ENCODE data around the gene SLC12A3. TPM values are rescaled to one million over a fixed set of nuclear protein-coding genes. Genes with fewer than 3 reads are reported as not detected.

SLC12A3 gene
- polyA plus RNA-seq, 2 of the 4 experiments (the other 2 are of a cell fraction) = 0.08 to 0.09 TPM

DNA sequence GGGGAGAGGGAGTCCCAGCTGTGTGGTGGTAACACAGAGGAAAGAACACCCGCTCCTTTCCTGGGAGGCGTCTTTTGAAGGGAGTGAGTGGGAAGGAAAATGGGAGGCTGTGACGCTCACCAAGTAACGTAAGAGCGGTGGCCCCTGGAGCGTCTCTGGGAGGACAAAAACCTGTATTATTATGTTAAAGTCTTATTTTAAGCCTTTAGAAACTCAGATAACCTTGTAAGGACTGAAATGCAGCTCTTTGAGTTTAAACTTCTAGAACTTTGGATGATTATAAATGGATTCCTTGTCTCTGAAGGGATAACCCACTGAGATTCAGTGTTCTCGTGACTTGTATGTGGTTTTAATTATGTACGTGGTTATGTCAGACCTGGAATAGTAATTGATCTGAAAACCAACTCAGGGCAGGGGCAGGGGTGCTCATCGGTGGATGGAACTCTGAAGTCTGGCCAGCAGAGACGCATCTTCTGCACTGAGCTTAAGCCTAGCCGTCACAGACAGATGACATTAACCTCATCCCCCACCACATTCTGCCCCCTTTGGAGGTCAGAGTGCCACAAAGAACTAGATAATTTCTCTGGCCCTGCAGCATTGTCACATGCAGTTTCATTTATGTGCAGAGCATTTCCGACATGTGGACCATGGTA is 41.8 kb upstream of the SLC12A3 start:
- FAIRE-seq (no peak), DNase-seq (ENCODE audit: low read depth in 1 of 2, low spot score in 1 of 2) (no peak), ATAC-seq (no peak)
- WGBS (ENCODE audit: missing lambda C conversion rate) = 94% methylated on average over 12 of the region's 12 CpGs
- Histone ChIP-seq H3K4me3 (no peak overlapping the region), H3K4me2 (no peak overlapping the region), H3K4me1 (peaks cover under 1% of the 10 kb centered on the region; the same call in 2 of the 3 replicates), H3K27ac (no peak overlapping the region), H3K9me3 (no peaks in the 10 kb centered on the region)
- TF ChIP-seq ZFP36 (IDR thresholded peaks at IDR 0.05; ENCODE audit: borderline replicate concordance, partially characterized antibody) (no peak), ESRRA (IDR thresholded peaks at IDR 0.05; ENCODE audit: borderline replicate concordance, low read length) (no peak), HEYL (CRISPR knock-in tag; IDR thresholded peaks at IDR 0.05) (no peak), KDM1A (IDR thresholded peaks at IDR 0.05; ENCODE audit: low read depth) (no peak), RCOR1 (IDR thresholded peaks at IDR 0.05; ENCODE audit: low read depth, low read length) (no peak), HOXB13 (CRISPR knock-in tag; IDR thresholded peaks at IDR 0.05; ENCODE audit: low read depth) (no peak), CBX2 (IDR thresholded peaks at IDR 0.05; ENCODE audit: borderline replicate concordance, low read depth) (no peak), EP300 (IDR thresholded peaks at IDR 0.05) (no peak), TP53 (CRISPR knock-in tag; IDR thresholded peaks at IDR 0.05) (no peak), RAD21 (conservative IDR thresholded peaks at IDR 0.05 in 1 of 2, IDR thresholded peaks at IDR 0.05 in 1 of 2) (no peak), RARB (CRISPR knock-in tag; IDR thresholded peaks at IDR 0.05) (no peak), NPAS2 (CRISPR knock-in tag; IDR thresholded peaks at IDR 0.05; ENCODE audit: borderline replicate concordance) (no peak), TFCP2L1 (CRISPR knock-in tag; IDR thresholded peaks at IDR 0.05) (no peak), FOSL2 (IDR thresholded peaks at IDR 0.05) (no peak), FOSL2 (CRISPR knock-in tag; IDR thresholded peaks at IDR 0.05) (no peak), MYC (IDR thresholded peaks at IDR 0.05; ENCODE audit: borderline replicate concordance, low read length) (no peak), ZC3H11A (IDR thresholded peaks at IDR 0.05) (no peak)
- CTCF ChIA-PET = interaction anchor here (0.7 to 3.5 kb wide), 3 partner anchors 23 to 30 kb away, joined by 3 to 10 read pairs (median 3); no protein-coding TSS in a partner anchor
- POLR2A ChIA-PET = no interaction called here

DNA sequence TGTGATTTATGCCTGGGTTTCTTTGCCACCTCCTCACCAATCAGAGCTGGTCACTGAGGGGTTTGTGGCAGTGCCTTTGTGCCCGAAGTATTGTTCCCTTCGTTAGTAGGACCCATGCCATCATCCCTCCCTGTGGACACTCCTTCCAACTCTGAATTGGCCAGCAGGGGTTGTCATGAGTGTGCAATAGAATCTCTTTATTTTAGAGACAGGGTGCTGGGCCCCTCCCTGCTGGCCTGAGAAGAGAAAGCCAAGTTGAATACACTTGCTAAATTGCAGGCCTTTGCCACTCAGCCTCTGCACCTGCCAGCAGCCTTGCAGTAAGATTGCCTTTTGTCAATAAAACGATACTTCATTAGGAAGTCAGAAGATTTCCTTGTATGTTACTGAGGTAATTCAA is 40.7 kb upstream of the SLC12A3 start:
- POLR2A ChIA-PET = interaction anchor here (0.7 kb wide), 1 partner anchor 553 kb away, joined by 3 read pairs; no protein-coding TSS in a partner anchor
- FAIRE-seq = no peak
- no peak overlapping the region for H3K4me3 ChIP-seq
- no peaks in the 10 kb centered on the region for H3K4me1 ChIP-seq
- TF ChIP-seq, protein P1, sequence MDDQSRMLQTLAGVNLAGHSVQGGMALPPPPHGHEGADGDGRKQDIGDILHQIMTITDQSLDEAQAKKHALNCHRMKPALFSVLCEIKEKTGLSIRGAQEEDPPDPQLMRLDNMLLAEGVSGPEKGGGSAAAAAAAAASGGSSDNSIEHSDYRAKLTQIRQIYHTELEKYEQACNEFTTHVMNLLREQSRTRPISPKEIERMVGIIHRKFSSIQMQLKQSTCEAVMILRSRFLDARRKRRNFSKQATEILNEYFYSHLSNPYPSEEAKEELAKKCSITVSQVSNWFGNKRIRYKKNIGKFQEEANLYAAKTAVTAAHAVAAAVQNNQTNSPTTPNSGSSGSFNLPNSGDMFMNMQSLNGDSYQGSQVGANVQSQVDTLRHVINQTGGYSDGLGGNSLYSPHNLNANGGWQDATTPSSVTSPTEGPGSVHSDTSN (IDR thresholded peaks at IDR 0.05) = no peak
- TF ChIP-seq RAD21 (conservative IDR thresholded peaks at IDR 0.05 in 1 of 2, IDR thresholded peaks at IDR 0.05 in 1 of 2) (0 out of 5 replicates have a peak, but pooled peaks of 1 of the 2 experiments have one; percentile 13), EHF (CRISPR knock-in tag; IDR thresholded peaks at IDR 0.05) (no peak)
- CTCF ChIA-PET = interaction anchor here (0.8 to 3.5 kb wide), 4 partner anchors 9 to 31 kb away, joined by 3 to 10 read pairs (median 8); no protein-coding TSS in a partner anchor
- no peak overlapping the region for H3K4me2 ChIP-seq
- WGBS (ENCODE audit: missing lambda C conversion rate) = 68% methylated on average over 3 of the region's 3 CpGs
- peak; percentile 30 to 39 for DNase-seq (ENCODE audit: low read depth in 1 of 2, low spot score in 1 of 2)
- H3K27ac ChIP-seq = no peak overlapping the region
- H3K9me3 ChIP-seq = no peaks in the 10 kb centered on the region
- ATAC-seq = peak; percentile 93

DNA sequence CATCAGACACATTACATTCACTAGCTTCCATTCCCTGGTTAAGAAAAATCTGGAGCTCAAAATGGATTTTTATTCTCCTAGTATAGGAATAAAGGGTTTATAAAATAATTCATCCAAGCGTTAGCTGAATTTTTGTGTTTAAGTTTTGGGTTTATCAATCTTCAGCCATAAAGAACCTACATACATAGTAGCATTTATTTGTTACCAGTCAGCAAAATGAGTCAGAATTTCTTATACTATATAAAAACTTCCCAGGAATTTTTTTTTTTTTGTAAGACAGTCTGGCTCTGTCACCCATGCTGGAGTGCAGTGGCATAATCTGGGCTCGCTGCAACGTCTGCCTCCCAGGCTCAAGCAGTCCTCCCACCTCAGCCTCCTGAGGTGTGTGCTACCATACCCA is 40.2 kb upstream of the SLC12A3 start:
- no peak overlapping the region for H3K4me2 ChIP-seq
- H3K27ac ChIP-seq = no peak overlapping the region
- CTCF ChIA-PET = interaction anchor here (0.8 to 3.5 kb wide), 4 partner anchors 9 to 32 kb away, joined by 3 to 10 read pairs (median 8); no protein-coding TSS in a partner anchor
- H3K9me3 ChIP-seq = no peaks in the 10 kb centered on the region
- no peak overlapping the region for H3K4me3 ChIP-seq
- H3K4me1 ChIP-seq = no peaks in the 10 kb centered on the region
- TF ChIP-seq EHF (CRISPR knock-in tag; IDR thresholded peaks at IDR 0.05) = no peak
- no peak for TF ChIP-seq TP53 (CRISPR knock-in tag; IDR thresholded peaks at IDR 0.05)
- TF ChIP-seq, protein P2, sequence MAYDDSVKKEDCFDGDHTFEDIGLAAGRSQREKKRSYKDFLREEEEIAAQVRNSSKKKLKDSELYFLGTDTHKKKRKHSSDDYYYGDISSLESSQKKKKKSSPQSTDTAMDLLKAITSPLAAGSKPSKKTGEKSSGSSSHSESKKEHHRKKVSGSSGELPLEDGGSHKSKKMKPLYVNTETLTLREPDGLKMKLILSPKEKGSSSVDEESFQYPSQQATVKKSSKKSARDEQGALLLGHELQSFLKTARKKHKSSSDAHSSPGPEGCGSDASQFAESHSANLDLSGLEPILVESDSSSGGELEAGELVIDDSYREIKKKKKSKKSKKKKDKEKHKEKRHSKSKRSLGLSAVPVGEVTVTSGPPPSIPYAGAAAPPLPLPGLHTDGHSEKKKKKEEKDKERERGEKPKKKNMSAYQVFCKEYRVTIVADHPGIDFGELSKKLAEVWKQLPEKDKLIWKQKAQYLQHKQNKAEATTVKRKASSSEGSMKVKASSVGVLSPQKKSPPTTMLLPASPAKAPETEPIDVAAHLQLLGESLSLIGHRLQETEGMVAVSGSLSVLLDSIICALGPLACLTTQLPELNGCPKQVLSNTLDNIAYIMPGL (CRISPR knock-in tag; IDR thresholded peaks at IDR 0.05; ENCODE audit: borderline replicate concordance) = no peak
- TF ChIP-seq CEBPB (IDR thresholded peaks at IDR 0.05) = no peak
- DNase-seq (ENCODE audit: low read depth in 1 of 2, low spot score in 1 of 2) (no peak), ATAC-seq (no peak), FAIRE-seq (no peak)
- POLR2A ChIA-PET = interaction anchor here (0.7 kb wide), 1 partner anchor 553 kb away, joined by 3 read pairs; no protein-coding TSS in a partner anchor
- WGBS (ENCODE audit: missing lambda C conversion rate) = 97% methylated on average over 3 of the region's 3 CpGs

All from A549 (cell line).